Brain pericyte (primary cell): ENCODE data around the gene MARCKSL1.
"Not testable (repeated sequence)": the region's sequence is repeated elsewhere in the genome, so short reads cannot be mapped to it uniquely, and the experiment has no call there.

Experiments used
- DNase-seq: peaks from one replicate; pipeline ENCODE4 v3.0.0-alpha.2; 2012; ENCODE audit warnings: low read depth, low spot score

MARCKSL1 gene

GRCh38 chr1:32289256-32289655 is 46.8 kb downstream of the MARCKSL1 start:
- no peak for DNase-seq

- no peak for DNase-seq
These were observed 49.3 kb downstream of the MARCKSL1 start for GRCh38 chr1:32286763-32287162.

- no peak for DNase-seq
These were observed 50.4 kb downstream of the MARCKSL1 start for GRCh38 chr1:32285658-32286057.

GRCh38 chr1:32284777-32285176 is 51.3 kb downstream of the MARCKSL1 start:
- not testable (repeated sequence) for DNase-seq
